HS-27A (cell line): Measurements from ENCODE around the gene TRPM6.

Experiments used
- DNase-seq: peaks from one replicate; pipeline ENCODE4 v3.0.0-alpha.2; 2012; ENCODE audit warnings: low read depth, missing footprints

The TRPM6 gene

GRCh38 chr9:74721696-74722660 lies 165.7 kb downstream of the TRPM6 start:
- DNase-seq, result no peak

GRCh38 chr9:74719306-74719705 lies 168.4 kb downstream of the TRPM6 start:
- no peak for DNase-seq

GRCh38 chr9:74718709-74719108 lies 169.0 kb downstream of the TRPM6 start:
- no peak for DNase-seq

GRCh38 chr9:74711341-74711740 lies 176.4 kb downstream of the TRPM6 start:
- no peak for DNase-seq

- no peak for DNase-seq
Observed at GRCh38 chr9:74697535-74697934, 190.2 kb downstream of the TRPM6 start.

GRCh38 chr9:74696520-74696919 lies 191.2 kb downstream of the TRPM6 start:
- DNase-seq, result no peak

GRCh38 chr9:74691058-74691457 lies 196.7 kb downstream of the TRPM6 start:
- no peak for DNase-seq

GRCh38 chr9:74683322-74683721 lies 204.4 kb downstream of the TRPM6 start:
- DNase-seq, result no peak

GRCh38 chr9:74681906-74682305 lies 205.8 kb downstream of the TRPM6 start:
- DNase-seq, result no peak

- no peak for DNase-seq
Observed at GRCh38 chr9:74674077-74674476, 213.6 kb downstream of the TRPM6 start.
